Measurements from ENCODE around the gene TBCK. TPM values are rescaled to one million over a fixed set of nuclear protein-coding genes. Genes with fewer than 3 reads are reported as not detected.
"Not testable (repeated sequence)": the region's sequence is repeated elsewhere in the genome, so short reads cannot be mapped to it uniquely, and the experiment has no call there.

Gene TBCK
- total RNA-seq, 1 donor from 2014 or later: 32.8 TPM

DNA sequence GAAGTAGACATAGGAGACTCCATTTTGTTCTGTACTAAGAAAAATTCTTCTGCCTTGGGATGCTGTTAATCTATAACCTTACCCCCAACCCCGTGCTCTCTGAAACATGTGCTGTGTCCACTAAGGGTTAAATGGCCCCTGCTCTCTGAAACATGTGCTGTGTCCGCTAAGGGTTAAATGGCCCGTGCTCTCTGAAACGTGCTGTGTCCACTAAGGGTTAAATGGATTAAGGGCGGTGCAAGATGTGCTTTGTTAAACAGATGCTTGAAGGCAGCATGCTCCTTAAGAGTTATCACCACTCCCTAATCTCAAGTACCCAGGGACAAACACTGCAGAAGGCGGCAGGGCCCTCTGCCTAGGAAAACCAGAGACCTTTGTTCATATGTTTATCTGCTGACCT is 5.8 kb upstream of the TBCK start:
- intact Hi-C loops (cut with micrococcal nuclease): not testable (repeated sequence)

DNA sequence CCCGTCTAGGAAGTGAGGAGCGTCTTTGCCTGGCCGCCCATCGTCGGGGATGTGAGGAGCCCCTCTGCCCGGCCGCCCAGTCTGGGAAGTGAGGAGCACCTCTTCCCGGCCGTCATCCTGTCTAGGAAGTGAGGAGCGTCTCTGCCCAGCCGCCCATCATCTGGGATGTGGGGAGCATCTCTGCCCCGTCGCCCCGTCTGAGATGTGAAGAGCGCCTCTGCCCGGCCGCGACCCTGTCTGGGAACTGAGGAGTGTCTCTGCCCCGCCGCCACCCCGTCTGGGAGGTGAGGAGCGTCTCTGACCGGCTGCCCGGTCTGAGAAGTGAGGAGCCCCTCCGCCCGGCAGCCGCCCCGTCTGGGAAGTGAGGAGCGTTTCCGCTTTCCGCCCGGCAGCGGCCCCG is 5.2 kb upstream of the TBCK start:
- intact Hi-C loops (cut with micrococcal nuclease): not testable (repeated sequence)

DNA sequence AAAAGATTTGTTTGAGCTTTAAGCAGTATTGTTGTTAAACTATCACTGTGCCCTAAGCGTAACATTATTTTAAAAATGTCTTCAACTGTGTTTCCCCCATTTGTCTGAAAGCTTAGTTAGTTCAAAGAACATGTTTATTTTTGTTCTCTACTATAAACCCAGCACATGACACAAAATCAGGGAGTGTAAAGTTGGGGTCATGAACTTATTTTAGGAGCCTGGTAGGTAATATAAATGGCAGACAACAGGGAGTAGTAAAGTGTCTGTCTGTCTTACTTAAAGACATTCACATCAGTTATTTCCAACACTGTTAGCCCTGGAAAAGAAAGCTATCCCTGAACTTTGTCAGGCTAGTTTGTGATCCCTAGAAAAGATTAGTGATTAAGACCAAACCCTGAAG is 4.2 kb upstream of the TBCK start:
- intact Hi-C loops (cut with micrococcal nuclease): no loop called here

DNA sequence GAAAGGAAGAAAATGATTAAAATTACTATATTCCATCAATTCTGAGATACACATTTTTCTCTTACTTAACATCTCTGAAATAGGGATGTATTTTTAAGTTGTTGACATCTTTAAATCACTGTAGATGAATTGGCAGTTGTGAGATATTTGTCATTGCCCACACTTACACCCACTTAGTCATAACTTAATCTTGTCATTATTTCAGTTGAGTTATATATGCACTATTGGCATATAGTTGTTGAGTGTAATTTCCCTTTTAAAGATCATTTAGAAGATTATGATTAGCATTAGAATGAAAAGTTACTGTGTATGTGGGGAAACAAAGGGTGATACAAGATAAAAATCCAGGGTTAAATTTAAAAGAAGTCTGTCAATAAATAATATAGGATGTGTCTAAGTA is 2.5 kb upstream of the TBCK start:
- intact Hi-C loops (cut with micrococcal nuclease): loop anchor here (5.0 kb wide), 1 partner anchor 846 kb away; the partner anchor contains the start of gene PPA2

DNA sequence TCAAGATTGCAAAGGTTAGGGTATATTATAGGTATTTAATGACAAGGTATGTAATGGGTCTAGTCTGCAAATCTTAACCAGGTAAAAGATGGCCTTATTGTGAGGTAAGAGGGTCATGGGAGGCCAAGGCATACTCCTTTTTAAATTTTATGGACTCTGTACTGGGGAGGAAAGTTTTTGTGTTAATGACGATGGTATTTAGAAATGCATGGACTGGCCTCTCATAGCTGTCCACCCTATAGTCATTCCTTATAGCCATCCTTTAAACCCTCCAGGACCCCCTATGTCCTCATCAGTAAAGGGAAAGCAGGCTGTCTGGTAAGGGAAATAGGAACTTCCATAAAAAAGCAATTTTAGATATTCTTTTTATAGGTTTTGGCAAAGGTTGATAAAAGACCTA is 1.8 kb upstream of the TBCK start:
- intact Hi-C loops (cut with micrococcal nuclease): loop anchor here (2.0 to 5.0 kb wide), 2 partner anchors 846 to 1171 kb away; partner anchors contain the start of genes PPA2 and TET2

DNA sequence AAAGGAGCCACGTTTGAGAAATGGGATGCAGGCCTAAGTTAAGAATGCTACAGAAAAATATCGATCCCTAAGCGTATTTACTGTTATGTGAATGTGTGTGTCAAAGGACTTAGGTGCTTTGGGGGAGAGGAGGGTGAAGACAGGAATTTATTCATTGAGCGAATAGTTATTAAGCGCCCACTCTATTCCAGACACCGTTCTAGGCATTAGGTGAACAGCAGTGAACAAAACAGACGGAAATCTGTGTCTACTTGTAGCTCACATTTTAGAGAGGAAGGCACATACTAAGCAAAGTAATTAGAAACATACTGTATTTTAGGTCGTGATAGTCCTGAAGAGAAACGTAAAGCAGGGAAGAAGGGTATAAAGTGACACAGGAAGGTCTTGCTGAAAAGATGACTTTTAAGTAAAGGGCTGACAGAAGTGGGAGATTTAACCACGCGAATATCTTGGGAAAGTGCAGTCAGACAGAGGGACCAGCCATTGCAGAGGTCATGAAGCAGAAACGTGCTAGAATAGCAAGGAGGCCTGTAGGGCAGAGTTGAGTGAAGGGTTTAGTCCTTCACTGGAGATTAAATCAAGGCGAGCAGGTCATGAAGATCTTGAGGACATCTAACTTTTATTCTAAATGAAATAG is 882 bp upstream of the TBCK start:
- intact Hi-C loops (cut with micrococcal nuclease): loop anchor here (1.0 to 5.0 kb wide), 4 partner anchors 609 to 1403 kb away; partner anchors contain the start of genes GSTCD, INTS12, PAPSS1 and PPA2

DNA sequence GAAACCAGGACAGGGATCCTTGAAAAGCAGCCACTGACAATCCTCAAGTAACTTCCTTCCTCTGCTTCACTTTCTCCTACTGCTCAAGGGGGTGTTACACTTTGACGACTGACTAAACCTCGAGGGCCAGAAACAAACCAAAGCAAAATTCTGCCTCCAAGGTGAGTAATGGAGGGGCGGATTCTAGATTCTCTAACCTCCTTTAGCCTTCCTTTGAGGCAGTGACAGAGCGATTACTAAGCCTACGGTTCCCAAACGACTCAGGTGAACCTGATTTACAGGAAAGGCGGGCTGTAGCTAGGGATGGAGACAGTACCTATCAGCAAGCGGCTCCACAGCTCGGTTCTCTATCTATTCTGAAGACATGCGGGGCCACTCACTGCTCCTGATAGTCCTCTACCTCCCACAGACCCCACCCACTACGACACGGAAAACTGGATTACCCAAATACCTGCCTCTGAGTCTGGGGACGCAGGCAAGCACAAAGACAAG is 487 bp downstream of the TBCK start:
- intact Hi-C loops (cut with micrococcal nuclease): loop anchor here (5.0 kb wide), 1 partner anchor 843 kb away; the partner anchor contains the start of gene PPA2

DNA sequence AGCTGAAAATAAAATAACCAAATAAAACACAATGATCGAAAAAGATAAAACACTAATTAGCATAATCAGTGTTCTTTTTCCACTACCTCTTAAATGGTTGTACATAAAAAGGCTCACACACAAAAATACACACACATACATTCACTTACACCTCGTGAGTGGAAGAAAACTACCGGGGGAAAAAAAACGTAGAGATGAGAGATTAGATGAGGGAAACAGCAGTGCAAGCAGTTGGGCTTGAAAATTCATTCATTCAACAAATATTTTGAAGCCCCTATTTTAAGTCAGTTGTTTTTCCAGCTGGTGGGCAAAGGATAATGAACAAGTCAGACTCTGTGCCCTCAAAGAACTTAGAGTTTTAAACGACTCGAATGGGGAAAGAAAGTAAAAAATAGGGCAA is 1.0 kb downstream of the TBCK start:
- intact Hi-C loops (cut with micrococcal nuclease): loop anchor here (5.0 kb wide), 1 partner anchor 843 kb away; the partner anchor contains the start of gene PPA2

DNA sequence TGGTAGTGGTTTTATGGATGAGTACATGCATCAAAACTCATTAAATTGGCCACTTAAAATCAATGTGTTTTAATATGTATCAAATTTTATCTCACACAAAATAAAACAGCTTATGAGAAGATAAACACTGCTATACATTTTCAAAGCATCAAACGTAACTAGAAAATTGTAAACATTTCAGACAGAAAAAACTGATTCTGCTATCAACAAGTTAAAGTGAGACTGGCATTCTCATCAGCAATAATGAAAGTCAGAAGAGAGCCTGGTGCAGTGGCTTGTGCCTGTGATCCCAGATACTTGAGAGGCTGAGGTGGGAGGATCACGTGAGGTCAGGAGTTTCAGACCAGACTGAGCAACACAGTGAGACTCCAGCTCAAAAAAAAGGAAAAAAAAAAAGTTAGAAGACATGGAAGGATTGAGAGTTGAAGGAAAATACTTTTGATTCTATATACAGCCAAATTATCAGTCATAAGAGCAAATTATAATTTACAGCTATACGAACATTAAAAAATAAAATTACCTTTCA is 2.9 kb downstream of the TBCK start:
- intact Hi-C loops (cut with micrococcal nuclease): no loop called here

DNA sequence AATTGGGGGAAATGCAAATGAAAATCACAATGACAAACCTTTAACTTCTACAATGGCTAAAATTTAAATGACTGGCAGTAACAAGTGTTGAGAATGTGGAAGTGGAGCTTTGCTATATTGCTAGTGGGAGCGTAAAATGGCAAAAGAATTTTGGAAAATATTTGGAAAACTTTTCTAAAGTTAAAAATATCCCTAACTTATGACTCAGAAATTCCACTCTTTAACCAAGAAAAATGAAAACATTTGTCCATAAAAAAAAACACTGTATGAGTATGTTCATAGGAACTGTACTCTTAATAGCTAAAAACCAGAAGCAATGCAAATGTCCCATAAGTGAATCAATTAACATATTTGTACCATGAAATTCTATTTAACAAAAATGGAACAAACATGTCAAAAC is 3.6 kb downstream of the TBCK start:
- intact Hi-C loops (cut with micrococcal nuclease): no loop called here

DNA sequence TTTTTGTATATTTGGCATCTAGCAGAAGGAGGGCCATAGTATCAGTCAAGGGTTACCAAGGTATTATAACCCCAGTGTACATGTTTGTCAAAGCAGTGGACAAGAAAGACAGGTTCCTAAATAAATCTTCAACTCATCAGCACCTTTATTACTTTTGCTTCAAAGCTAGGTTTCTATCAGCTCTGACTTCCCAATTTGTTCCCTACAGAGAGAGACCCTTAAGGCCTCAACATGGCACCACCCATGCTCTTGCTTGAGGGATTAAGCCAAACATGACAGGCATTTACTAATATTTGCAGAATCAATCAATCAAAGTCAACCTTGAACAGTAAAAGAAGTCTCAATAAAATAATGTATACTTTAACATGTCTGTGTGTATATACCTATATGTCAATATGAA is 9.4 kb downstream of the TBCK start:
- intact Hi-C loops (cut with micrococcal nuclease): no loop called here

DNA sequence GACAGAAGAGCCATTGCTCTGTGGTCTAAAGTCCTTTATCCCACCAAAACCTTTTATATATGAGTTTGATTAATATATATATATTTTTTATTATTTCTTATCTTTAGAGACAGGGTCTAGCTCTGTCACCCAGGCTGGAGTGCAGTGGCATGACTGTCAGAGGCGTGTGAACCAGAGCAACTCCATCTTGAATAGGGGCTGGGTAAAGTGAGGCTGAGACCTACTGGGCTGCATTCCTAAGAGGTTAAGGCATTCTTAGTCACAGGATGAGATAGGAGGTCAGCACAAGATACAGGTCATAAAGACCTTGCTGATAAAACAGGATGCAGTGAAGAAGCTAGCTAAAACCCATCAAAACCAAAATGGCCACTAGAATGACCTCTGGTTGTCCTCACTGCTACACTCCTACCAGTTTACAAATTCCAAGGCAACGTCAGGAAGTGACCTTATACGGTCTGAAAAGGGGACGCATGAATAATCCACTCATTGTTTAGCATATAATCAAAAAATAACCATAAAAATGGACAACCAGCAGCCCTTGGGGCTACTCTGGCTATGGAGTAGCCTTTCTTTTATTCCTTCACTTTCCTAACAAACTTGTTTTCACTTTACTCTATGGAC is 10.5 kb downstream of the TBCK start:
- intact Hi-C loops (cut with micrococcal nuclease): no loop called here

DNA sequence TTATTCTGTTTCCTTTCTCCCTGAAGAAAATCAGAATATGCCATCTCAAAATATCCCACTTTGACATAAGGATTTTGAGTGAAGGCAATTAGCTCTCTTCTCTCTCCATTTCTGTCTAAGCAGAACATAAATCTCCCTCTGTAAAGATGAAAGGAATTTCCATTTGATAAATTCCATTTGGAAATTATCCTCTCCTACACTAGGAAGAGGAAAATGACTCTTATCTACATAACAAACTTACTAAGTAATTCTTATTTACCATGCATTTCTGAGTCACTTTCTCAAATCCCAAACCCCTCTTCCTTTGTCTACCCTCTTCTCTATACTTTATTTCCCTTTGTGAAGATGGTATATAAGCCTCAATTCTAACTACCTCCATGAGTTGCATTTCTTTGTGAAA is 11.4 kb downstream of the TBCK start:
- intact Hi-C loops (cut with micrococcal nuclease): no loop called here

DNA sequence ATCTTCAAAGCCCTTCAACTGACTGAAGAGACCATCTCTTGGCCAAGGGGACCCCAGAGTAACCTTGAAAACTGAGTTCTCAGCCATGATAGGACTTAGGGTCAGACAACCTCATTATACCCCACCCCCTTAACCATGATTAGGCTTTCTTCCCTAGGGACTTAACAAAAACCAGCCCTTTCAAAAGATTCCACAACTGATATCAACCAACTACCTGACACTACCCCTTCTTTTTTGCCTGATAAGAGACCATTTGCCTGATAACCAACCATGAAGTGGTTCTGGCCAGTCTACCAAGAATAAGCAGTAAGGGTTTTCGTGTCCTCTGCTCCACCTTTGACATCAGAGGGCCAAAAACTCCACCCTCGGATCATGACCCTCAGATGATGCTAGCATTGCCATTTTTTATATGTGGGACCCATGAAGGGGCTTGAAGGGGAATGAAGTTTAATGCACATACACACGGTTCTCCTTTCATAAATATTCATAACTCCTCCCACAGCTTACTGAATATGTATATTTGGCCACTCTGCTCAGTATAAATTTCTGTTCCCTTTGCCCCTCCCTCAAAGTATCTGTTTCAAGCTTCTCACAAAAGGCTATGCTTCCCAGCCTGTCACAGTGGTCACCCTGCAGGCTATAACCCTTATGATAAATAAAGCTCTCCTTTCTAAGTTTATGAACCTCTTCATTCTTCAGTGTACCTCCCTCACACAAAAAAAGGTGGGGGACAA is 12.3 kb downstream of the TBCK start:
- intact Hi-C loops (cut with micrococcal nuclease): no loop called here

DNA sequence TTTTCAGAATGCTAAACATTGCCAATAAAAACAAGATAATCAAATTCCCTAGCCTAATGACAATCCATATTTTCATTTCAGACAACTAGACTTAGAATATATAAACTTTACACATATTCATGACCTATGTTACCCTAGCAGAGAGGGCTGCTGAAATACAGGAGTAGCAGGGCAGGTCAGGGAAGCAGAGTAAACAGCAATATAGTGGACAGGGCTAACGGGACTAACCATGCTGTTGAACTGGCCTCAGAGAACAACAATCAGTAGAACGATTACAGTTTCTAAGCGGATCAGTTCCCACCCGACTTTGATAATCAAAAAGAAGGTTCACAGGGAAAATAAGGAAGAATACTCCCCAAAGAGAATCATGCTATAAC is 14.0 kb downstream of the TBCK start:
- intact Hi-C loops (cut with micrococcal nuclease): no loop called here

DNA sequence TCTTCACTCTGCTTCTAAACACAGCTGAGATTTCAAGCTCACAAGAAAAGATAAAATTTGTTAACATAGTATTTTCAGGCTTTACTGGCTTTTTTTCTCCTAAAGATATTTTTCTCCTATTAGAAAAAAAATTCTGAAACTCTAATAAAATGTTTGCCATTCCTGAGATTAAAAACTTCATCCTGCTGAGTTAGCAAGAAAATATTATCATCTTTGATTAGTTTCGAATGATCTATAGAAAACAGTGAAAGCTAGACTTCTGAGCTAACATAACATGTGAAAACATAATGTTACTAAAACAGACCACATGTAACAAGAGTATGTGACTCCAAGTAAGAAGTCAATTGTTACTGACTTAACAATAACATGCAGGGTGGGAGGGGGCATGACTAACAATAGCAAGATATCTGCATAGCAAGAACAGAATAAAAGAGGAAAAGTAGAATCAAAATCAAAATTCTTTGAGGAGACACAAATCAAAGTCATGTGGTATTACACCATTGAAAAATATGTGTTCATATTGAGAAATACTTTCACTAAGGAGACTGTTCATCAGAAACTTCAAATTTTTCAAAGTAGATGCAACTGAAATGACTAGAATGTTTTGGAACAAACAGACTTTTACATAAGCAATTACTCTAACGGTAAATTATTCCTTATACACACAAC is 14.5 kb downstream of the TBCK start:
- intact Hi-C loops (cut with micrococcal nuclease): no loop called here

DNA sequence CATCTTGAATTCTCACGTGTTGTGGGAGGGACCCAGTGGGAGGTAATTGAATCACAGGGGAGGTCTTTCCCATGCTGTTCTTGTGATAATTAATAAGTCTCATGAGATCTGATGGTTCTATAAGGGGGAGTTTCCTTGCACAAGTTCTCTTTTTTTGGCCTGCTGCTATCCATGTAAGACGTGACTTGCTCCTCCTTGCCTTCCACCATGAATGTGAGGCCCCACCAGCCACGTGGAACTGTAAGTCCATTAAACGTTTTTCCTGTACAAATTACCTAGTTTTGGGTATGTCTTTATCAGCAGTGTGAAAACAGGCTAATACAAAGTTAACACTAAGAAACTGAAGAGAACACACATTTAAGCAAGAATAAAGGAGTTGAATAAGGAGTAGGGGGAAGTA is 16.0 kb downstream of the TBCK start:
- intact Hi-C loops (cut with micrococcal nuclease): no loop called here

DNA sequence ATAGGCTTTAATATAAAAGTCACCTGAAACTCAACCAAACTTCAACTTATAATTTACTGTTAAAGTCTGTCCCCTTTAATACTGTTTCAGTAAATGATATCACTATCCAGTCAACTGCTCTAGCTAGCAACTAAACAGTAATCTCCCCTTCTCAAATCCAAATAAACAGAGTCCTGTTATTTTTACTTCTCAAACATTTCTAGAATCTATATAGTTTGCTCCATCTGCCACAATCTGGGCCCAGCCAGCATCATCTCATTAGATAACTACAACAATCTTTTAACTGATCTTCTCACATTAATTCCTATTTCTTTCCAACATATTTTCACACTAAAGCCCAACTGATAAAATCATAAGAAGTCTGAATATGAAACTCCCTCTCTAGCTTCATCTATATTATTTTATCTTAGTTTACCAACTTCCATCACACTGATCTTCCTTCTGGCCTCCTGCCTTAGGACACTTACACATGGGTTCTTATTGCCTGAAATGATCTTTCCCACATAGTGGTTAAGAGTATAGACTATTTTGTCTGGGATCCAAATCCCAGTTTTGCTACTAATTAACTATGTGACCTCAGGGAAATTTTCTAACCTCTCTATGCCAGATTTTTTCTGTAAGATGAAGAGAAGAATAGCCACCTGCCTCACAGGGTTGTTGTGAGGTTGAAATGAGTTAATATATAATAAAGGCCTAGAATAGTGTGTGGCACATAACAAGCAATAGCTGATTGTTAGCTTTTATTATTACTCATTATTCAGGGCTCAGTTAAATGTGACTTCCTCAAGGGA is 18.6 kb downstream of the TBCK start:
- intact Hi-C loops (cut with micrococcal nuclease): no loop called here

DNA sequence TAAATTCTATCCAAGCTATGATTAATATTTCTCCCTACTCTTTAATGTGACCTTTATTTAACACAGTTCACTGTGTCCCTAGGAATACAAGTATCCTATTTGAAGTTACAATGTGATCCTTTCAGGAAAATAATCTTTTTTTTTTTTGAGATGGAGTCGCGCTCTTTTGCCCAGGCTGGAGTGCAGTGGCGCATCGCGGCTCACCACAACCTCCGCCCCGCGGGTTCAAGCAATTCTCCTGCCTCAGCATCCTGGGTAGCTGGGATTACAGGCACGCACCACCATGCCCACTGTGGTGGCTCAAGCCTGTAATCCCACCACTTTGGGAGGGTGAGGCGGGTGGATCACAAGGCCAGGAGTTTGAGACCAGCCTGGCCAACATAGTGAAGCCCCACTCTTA is 21.9 kb downstream of the TBCK start:
- intact Hi-C loops (cut with micrococcal nuclease): no loop called here

DNA sequence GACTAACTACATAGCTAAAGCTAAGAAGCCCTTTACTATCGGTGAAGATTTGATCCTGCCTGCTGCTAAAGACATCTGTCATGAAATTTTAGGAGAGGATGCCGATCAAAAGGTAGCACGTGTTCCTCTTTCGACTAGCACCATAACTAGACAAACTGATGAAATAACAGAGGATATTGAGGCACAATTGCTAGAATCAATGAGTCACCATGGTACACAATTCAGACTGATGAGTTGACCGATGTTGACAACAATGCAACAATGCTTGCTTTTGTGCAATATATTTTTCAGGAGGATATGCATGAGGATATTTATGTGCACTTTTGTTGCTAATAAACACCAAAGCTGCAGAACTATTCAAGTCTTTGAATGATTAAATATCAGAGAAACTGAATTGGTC is 24.3 kb downstream of the TBCK start:
- intact Hi-C loops (cut with micrococcal nuclease): no loop called here

DNA sequence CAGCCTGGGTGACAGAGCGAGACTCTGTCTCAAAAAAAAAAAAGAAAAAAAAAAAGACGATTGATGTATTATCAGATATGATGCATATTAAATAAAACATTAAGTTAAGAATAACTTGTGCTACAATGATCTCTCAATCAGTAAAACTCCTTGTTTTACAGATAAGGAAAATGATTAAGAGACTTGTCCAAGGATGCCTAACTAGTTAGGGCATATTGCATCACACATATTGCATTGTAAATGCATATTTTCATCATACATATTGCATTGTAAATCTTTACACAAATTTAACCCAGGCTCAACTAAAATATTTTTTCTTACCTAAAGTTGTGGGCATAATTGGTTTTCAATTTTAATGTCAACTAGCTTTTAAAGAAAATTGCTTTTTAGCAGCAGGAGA is 26.3 kb downstream of the TBCK start:
- intact Hi-C loops (cut with micrococcal nuclease): no loop called here

Data from T-helper 2 cell treated with Interferon-gamma antibody and Interleukin-4, amounts not matched to agents 100 ng/mL and 5 ng/mL, for 36 hours (primary cell).